ENCODE measurements around the gene FAM171A1. TPM values are rescaled to one million over a fixed set of nuclear protein-coding genes. Genes with fewer than 3 reads are reported as not detected.

The FAM171A1 gene
- total and polyA plus RNA-seq, 2 donors (not counting 1 experiment from before 2014, with no cell fraction given) = 8.8 to 10.3 TPM

DNA sequence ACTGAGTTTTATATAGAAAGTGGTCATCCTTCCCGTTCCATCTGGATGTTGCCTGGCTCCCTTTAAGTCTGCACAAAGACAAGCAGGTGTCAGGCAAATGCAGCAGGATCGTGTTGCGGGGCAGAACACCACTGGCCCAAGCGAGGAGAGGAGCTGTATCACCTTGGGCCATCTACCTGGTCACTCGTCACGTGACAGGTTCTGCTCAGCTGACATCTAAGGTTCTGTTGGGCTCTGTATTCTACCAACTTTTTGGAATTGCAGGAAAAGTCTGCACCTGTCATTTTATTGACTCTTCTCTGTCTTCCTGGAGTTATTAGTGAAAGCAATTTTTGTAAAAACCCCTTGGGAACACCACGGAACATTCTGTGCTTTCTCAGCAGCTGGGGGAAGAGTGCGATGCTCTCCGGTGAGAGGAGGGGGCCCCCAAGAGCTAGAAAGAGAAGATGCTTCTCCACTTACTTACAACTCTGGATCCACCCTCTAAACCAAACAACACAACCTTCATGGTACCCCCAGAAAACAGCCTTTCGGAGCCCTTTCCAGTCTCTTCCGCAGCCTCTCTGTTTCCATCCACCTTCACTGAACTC lies 119.2 kb downstream of the FAM171A1 start:
- Histone ChIP-seq H3K4me1 (ENCODE audit: control insufficient read depth, extremely low read depth, insufficient read depth, low read length) (no peaks in the 10 kb centered on the region), H3K27me3 (ENCODE audit: control insufficient read depth, insufficient read depth, low read length) (no peaks in the 10 kb centered on the region), H3K27ac (ENCODE audit: insufficient read depth, low read length) (no peak overlapping the region), H3K79me2 (ENCODE audit: control insufficient read depth, insufficient read depth, low read length) (no peaks in the 10 kb centered on the region), H3K9me3 (ENCODE audit: control insufficient read depth, insufficient read depth, low read depth, low read length) (no peaks in the 10 kb centered on the region), H4K20me1 (ENCODE audit: control insufficient read depth, extremely low read depth, insufficient read depth, low read length) (no peaks in the 10 kb centered on the region), H3K9ac (ENCODE audit: insufficient read depth, low read length) (no peak overlapping the region), H3K36me3 (ENCODE audit: control insufficient read depth, insufficient read depth, low read length) (no peaks in the 10 kb centered on the region), H2AFZ (ENCODE audit: low read length) (no peak overlapping the region), H3K4me2 (ENCODE audit: extremely low read depth, insufficient read depth, low read length) (no peak overlapping the region), H3K4me3 (replicated peaks in 1 of 4; ENCODE audit: control extremely low read depth in 1 of 4, insufficient read depth in 1 of 4, low read depth in 3 of 4, low read length in 4 of 4) (no peak overlapping the region)
- TF ChIP-seq, protein P1, sequence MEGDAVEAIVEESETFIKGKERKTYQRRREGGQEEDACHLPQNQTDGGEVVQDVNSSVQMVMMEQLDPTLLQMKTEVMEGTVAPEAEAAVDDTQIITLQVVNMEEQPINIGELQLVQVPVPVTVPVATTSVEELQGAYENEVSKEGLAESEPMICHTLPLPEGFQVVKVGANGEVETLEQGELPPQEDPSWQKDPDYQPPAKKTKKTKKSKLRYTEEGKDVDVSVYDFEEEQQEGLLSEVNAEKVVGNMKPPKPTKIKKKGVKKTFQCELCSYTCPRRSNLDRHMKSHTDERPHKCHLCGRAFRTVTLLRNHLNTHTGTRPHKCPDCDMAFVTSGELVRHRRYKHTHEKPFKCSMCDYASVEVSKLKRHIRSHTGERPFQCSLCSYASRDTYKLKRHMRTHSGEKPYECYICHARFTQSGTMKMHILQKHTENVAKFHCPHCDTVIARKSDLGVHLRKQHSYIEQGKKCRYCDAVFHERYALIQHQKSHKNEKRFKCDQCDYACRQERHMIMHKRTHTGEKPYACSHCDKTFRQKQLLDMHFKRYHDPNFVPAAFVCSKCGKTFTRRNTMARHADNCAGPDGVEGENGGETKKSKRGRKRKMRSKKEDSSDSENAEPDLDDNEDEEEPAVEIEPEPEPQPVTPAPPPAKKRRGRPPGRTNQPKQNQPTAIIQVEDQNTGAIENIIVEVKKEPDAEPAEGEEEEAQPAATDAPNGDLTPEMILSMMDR (conservative IDR thresholded peaks at IDR 0.05 in 1 of 2, IDR thresholded peaks at IDR 0.05 in 1 of 2; ENCODE audit: low read depth in 1 of 2, low read length in 2 of 2) = no peak
- TF ChIP-seq EZH2 (IDR thresholded peaks at IDR 0.05; ENCODE audit: low read length, missing control alignments) = no peak
- DNase-seq (ENCODE audit: low read depth in 2 of 2) = no peak

GRCh38 chr10:15245530-15245929 lies 125.6 kb downstream of the FAM171A1 start:
- no peak for TF ChIP-seq EZH2 (IDR thresholded peaks at IDR 0.05; ENCODE audit: low read length, missing control alignments)
- TF ChIP-seq, protein P1 (conservative IDR thresholded peaks at IDR 0.05 in 1 of 2, IDR thresholded peaks at IDR 0.05 in 1 of 2; ENCODE audit: low read depth in 1 of 2, low read length in 2 of 2) = peak in 1 of 2 donors; percentile 22
- Histone ChIP-seq H4K20me1 (ENCODE audit: control insufficient read depth, extremely low read depth, insufficient read depth, low read length) (no peaks in the 10 kb centered on the region), H3K4me1 (ENCODE audit: control insufficient read depth, extremely low read depth, insufficient read depth, low read length) (no peaks in the 10 kb centered on the region), H3K9me3 (ENCODE audit: control insufficient read depth, insufficient read depth, low read depth, low read length) (no peaks in the 10 kb centered on the region), H3K36me3 (ENCODE audit: control insufficient read depth, insufficient read depth, low read length) (no peaks in the 10 kb centered on the region), H2AFZ (ENCODE audit: low read length) (no peak overlapping the region), H3K4me3 (replicated peaks in 1 of 4; ENCODE audit: control extremely low read depth in 1 of 4, insufficient read depth in 1 of 4, low read depth in 3 of 4, low read length in 4 of 4) (no peak overlapping the region), H3K27me3 (ENCODE audit: control insufficient read depth, insufficient read depth, low read length) (no peaks in the 10 kb centered on the region), H3K9ac (ENCODE audit: insufficient read depth, low read length) (no peak overlapping the region), H3K4me2 (ENCODE audit: extremely low read depth, insufficient read depth, low read length) (no peak overlapping the region), H3K79me2 (ENCODE audit: control insufficient read depth, insufficient read depth, low read length) (no peaks in the 10 kb centered on the region), H3K27ac (ENCODE audit: insufficient read depth, low read length) (no peak overlapping the region)
- no peak for DNase-seq (ENCODE audit: low read depth in 2 of 2)

DNA sequence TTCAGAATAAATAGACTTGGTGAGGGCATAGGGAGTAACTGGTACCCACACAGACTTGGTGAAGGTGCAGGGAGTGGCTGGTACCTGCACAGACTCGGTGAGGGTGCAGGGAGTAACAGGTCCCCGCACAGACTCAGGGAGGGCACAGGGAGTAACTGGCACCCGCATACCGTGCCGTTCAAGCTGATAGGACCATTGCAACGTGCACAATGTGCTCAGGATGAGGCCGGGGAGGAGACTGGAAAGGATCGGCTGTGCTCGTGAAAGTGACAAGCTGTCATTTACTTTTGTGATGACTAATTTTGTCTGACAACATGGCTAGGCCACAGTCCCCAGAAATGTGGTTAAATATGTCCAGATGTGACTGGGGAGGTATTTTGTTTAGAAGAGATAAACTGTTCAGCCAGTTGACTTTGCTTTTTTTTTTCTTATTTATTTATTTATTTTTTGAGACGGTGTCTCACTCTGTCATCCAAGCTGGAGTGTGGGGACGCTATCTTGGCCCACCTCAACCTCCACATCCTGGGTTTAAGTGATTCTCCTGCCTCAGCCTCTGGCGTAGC lies 126.4 kb downstream of the FAM171A1 start:
- Histone ChIP-seq H3K4me3 (replicated peaks in 1 of 4; ENCODE audit: control extremely low read depth in 1 of 4, insufficient read depth in 1 of 4, low read depth in 3 of 4, low read length in 4 of 4) (no peak overlapping the region), H3K36me3 (ENCODE audit: control insufficient read depth, insufficient read depth, low read length) (no peaks in the 10 kb centered on the region), H3K79me2 (ENCODE audit: control insufficient read depth, insufficient read depth, low read length) (no peaks in the 10 kb centered on the region), H3K27me3 (ENCODE audit: control insufficient read depth, insufficient read depth, low read length) (no peaks in the 10 kb centered on the region), H2AFZ (ENCODE audit: low read length) (no peak overlapping the region), H4K20me1 (ENCODE audit: control insufficient read depth, extremely low read depth, insufficient read depth, low read length) (no peaks in the 10 kb centered on the region), H3K4me2 (ENCODE audit: extremely low read depth, insufficient read depth, low read length) (no peak overlapping the region), H3K27ac (ENCODE audit: insufficient read depth, low read length) (no peak overlapping the region), H3K9ac (ENCODE audit: insufficient read depth, low read length) (no peak overlapping the region), H3K9me3 (ENCODE audit: control insufficient read depth, insufficient read depth, low read depth, low read length) (no peaks in the 10 kb centered on the region), H3K4me1 (ENCODE audit: control insufficient read depth, extremely low read depth, insufficient read depth, low read length) (no peaks in the 10 kb centered on the region)
- no peak for DNase-seq (ENCODE audit: low read depth in 2 of 2)
- no peak for TF ChIP-seq EZH2 (IDR thresholded peaks at IDR 0.05; ENCODE audit: low read length, missing control alignments)
- TF ChIP-seq, protein P1 (conservative IDR thresholded peaks at IDR 0.05 in 1 of 2, IDR thresholded peaks at IDR 0.05 in 1 of 2; ENCODE audit: low read depth in 1 of 2, low read length in 2 of 2) = no peak

All from fibroblast of lung (primary cell).